MCF 10A (cell line): Measurements from ENCODE around the gene PITPNM3. TPM values are rescaled to one million over a fixed set of nuclear protein-coding genes. Genes with fewer than 3 reads are reported as not detected.

Experiments used
- BruUV-seq: library from RNA; stranded (reverse); fragments of 400-500 nt; replicated peaks from 2 replicates; lab custom pipeline; 2021; lab: Mats Ljungman, UMichigan
- CTCF ChIA-PET: fragments of 300-600 bp; sonication (Branson Sonifier 250); formaldehyde crosslinking; extraction: SDS; loops from one replicate; lab custom pipeline; 2021; ENCODE audit warnings: antibody characterized with exemption, inconsistent platforms; lab: Yijun Ruan, JAX
- POLR2A ChIA-PET: fragments of 300-600, 350-650 bp; sonication (Branson Sonifier 250); formaldehyde crosslinking; extraction: SDS; loops from one replicate; lab custom pipeline; 2020; ENCODE audit warnings: antibody characterized with exemption, inconsistent platforms; lab: Yijun Ruan, JAX
- DNase-seq: peaks from one replicate; pipeline ENCODE4 v3.0.0-alpha.2; 2018; ENCODE audit not compliant: unreplicated experiment
- H3K27ac Mint-ChIP-seq: one replicate; pipeline ENCODE4 v1.8.0; 2022; ENCODE audit warnings: mild to moderate bottlenecking, low read depth, mixed read lengths; ENCODE audit not compliant: unreplicated experiment
- H3K27me3 Mint-ChIP-seq: one replicate; pipeline ENCODE4 v1.8.0; 2022; ENCODE audit warnings: mixed read lengths; ENCODE audit not compliant: insufficient read depth, unreplicated experiment
- H3K36me3 Mint-ChIP-seq: one replicate; pipeline ENCODE4 v1.8.0; 2022; ENCODE audit warnings: mild to moderate bottlenecking, moderate library complexity, mixed read lengths; ENCODE audit not compliant: insufficient read depth, unreplicated experiment
- H3K4me1 Mint-ChIP-seq: one replicate; pipeline ENCODE4 v1.8.0; 2022; ENCODE audit warnings: mixed read lengths; ENCODE audit not compliant: insufficient read depth, unreplicated experiment
- H3K4me3 Mint-ChIP-seq: one replicate; pipeline ENCODE4 v1.8.0; 2022; ENCODE audit warnings: mild to moderate bottlenecking, moderate library complexity, mixed read lengths; ENCODE audit not compliant: unreplicated experiment
- H3K9me3 Mint-ChIP-seq: one replicate; pipeline ENCODE4 v1.8.0; 2022; ENCODE audit warnings: mixed read lengths; ENCODE audit not compliant: unreplicated experiment
- CTCF ChIP-seq: fragments of 200-600 bp; IDR thresholded peaks from one replicate; pipeline ENCODE4 v1.8.0; 2022; ENCODE audit warnings: antibody characterized with exemption, mild to moderate bottlenecking; ENCODE audit not compliant: unreplicated experiment
- intact Hi-C: fragments of 100-400 bp; cut with micrococcal nuclease; formaldehyde crosslinking; loops from 2 replicates; pipeline ENCODE4 v1.14.1; 2022
- total RNA-seq: library from RNA; stranded (reverse); gene quantifications from 2 replicates; pipeline ENCODE4 v1.2.3, GENCODE V29; 2022

PITPNM3 gene
- total RNA-seq, 1 experiment from 2014 or later = 22.8 TPM

GRCh38 chr17:6548578-6549330, 7.6 kb downstream of the PITPNM3 start:
- peaks cover 42% of the 10 kb centered on the region for H3K4me1 Mint-ChIP-seq
- no peak for DNase-seq
- TF ChIP-seq CTCF = no peak
- no peaks in the 10 kb centered on the region for H3K27me3 Mint-ChIP-seq
- intact Hi-C loops = no loop called here
- H3K36me3 Mint-ChIP-seq = peaks cover 4% of the 10 kb centered on the region
- no TSS peak for BruUV-seq
- no peak overlapping the region for H3K27ac Mint-ChIP-seq
- ChIA-PET POLR2A (interaction anchor here (0.8 to 6.3 kb wide), 2 partner anchors 17 to 42 kb away, joined by 3 to 45 read pairs; no protein-coding TSS in a partner anchor), CTCF (interaction anchor here (0.7 to 1.0 kb wide), 3 partner anchors 9 to 77 kb away, joined by 3 read pairs; no protein-coding TSS in a partner anchor)
- no peak overlapping the region for H3K4me3 Mint-ChIP-seq
- no peaks in the 10 kb centered on the region for H3K9me3 Mint-ChIP-seq

- DNase-seq = no peak
- CTCF ChIA-PET = interaction anchor here (0.6 to 1.0 kb wide), 3 partner anchors 8 to 76 kb away, joined by 3 read pairs; no protein-coding TSS in a partner anchor
- H3K9me3 Mint-ChIP-seq = no peaks in the 10 kb centered on the region
- POLR2A ChIA-PET = interaction anchor here (0.8 to 6.3 kb wide), 2 partner anchors 18 to 41 kb away, joined by 3 to 45 read pairs; no protein-coding TSS in a partner anchor
- intact Hi-C loops = no loop called here
- no peak overlapping the region for H3K27ac Mint-ChIP-seq
- no peaks in the 10 kb centered on the region for H3K27me3 Mint-ChIP-seq
- BruUV-seq = no TSS peak
- H3K4me3 Mint-ChIP-seq = no peak overlapping the region
- H3K4me1 Mint-ChIP-seq = peaks cover 37% of the 10 kb centered on the region
- peaks cover 4% of the 10 kb centered on the region for H3K36me3 Mint-ChIP-seq
- no peak for TF ChIP-seq CTCF
Measured at GRCh38 chr17:6548034-6548433, 8.3 kb downstream of the PITPNM3 start.

GRCh38 chr17:6547336-6547735, 9.0 kb downstream of the PITPNM3 start:
- no peaks in the 10 kb centered on the region for H3K9me3 Mint-ChIP-seq
- no TSS peak for BruUV-seq
- POLR2A ChIA-PET = no interaction called here
- no peak for DNase-seq
- peaks cover 31% of the 10 kb centered on the region for H3K4me1 Mint-ChIP-seq
- intact Hi-C loops = no loop called here
- no peak overlapping the region for H3K4me3 Mint-ChIP-seq
- no peaks in the 10 kb centered on the region for H3K27me3 Mint-ChIP-seq
- no peak for TF ChIP-seq CTCF
- H3K36me3 Mint-ChIP-seq = peaks cover 7% of the 10 kb centered on the region
- CTCF ChIA-PET = interaction anchor here (0.5 to 0.6 kb wide), 2 partner anchors 22 to 102 kb away, joined by 3 read pairs; no protein-coding TSS in a partner anchor
- H3K27ac Mint-ChIP-seq = no peak overlapping the region

GRCh38 chr17:6546069-6546718, 10.2 kb downstream of the PITPNM3 start:
- no TSS peak for BruUV-seq
- intact Hi-C loops = no loop called here

More at GRCh38 chr17:6546069-6546718, 10.2 kb downstream of the PITPNM3 start:
- ChIA-PET POLR2A (interaction anchor here (0.6 kb wide), 1 partner anchor 57 kb away, joined by 3 read pairs; no protein-coding TSS in a partner anchor), CTCF (no interaction called here)
- peak; percentile 39 for DNase-seq
- Mint-ChIP-seq H3K9me3 (no peaks in the 10 kb centered on the region), H3K27me3 (no peaks in the 10 kb centered on the region), H3K4me3 (no peak overlapping the region), H3K36me3 (peaks cover 8% of the 10 kb centered on the region), H3K4me1 (peaks cover 20% of the 10 kb centered on the region), H3K27ac (no peak overlapping the region)
- TF ChIP-seq CTCF = no peak
